Neural progenitor cell (in vitro differentiated cells): ENCODE results near the gene NGLY1.
A peak's percentile ranks its signal among the peaks of the same experiment; 100 is the strongest.

Source experiments
- CTCF ChIP-seq: fragments of 200-600 bp; sonication (generic); IDR thresholded peaks from 2 replicates; pipeline ENCODE4 v1.5.1; 2017; ENCODE audit warnings: antibody characterized with exemption, mild to moderate bottlenecking
- EZH2 ChIP-seq: fragments of 200-600 bp; sonication (generic); IDR thresholded peaks from 2 replicates; pipeline ENCODE4 v1.6.1; 2017; ENCODE audit warnings: antibody characterized with exemption, mild to moderate bottlenecking, moderate library complexity

DNA sequence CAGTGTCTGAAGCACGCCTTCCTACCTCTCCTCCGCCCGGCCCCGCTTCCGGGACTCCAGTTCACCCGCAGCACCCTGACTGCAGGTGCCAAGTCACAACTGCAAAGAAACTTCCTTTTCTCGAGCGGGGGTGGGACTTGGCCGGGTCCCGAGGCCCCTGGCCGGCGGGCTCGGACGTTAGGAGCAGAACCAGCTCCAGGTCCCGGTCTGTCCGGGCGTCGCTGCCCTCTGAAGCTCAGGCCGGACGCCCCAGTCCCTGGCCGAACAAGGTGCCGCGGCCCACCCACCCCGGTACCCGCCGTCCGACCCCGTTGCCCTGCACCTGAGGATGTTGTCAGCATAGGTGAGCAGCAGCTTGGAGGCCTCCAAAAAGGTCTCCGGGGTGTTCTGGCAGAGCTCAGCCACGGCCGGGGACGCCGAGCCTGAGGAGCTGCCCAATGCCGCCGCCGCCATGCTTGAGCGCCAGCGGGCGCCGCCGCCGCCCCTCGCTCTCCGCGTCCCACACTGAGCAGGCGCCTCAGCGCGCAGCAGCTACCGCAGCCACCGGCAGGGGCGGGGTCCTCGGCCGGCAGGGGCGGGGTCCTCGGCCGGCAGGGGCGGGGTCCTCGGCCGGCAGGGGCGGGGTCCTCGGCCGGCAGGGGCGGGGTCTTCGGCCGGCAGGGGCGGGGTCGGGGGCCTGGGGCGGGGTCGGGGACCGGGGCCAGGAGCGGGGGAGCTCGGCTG is at the start of gene NGLY1:
- TF ChIP-seq CTCF (peak; percentile 36), EZH2 (no peak)
